ENCODE results near the gene GCH1.

GRCh38 chr14:54852215-54852614 lies 50.4 kb downstream of the GCH1 start:
- TF ChIP-seq CTCF (IDR thresholded peaks at IDR 0.05; ENCODE audit: low read length) (no peak), EZH2 (IDR thresholded peaks at IDR 0.05; ENCODE audit: borderline replicate concordance, low read length) (no peak)
